GM21576 (cell line): Measurements from ENCODE around the gene CHIA.

Experiments
- ATAC-seq: cut with Tn5 transposase; IDR thresholded peaks from one replicate; pipeline ENCODE4 v1.9.1; 2021; ENCODE audit warnings: mild to moderate bottlenecking, moderate library complexity; ENCODE audit not compliant: unreplicated experiment

Gene CHIA

DNA sequence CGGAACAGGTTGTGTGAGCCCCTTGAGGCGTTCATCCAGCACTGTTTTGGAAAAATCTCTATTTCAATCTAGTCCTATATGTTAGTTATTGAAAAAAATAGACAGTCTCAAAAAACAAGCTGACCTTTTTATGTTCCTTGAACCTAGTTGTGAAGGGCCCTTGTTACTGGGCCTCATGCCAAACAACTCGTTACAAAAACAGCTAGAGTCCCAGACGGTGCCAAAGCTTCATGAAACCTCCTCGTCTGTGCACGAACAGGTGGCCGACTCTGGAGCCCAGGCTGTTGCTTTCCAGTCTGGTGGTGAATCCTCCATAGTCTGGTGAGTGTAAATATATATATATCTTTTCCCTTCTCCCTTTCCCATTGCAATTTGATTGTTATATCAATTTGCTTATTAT lies at the start of gene CHIA:
CHIA (plus strand) TSS at position 222 of the 400 bp plus-strand sequence. CDS start 19,617 bp downstream, outside the sequence.
- ATAC-seq, result no peak

DNA sequence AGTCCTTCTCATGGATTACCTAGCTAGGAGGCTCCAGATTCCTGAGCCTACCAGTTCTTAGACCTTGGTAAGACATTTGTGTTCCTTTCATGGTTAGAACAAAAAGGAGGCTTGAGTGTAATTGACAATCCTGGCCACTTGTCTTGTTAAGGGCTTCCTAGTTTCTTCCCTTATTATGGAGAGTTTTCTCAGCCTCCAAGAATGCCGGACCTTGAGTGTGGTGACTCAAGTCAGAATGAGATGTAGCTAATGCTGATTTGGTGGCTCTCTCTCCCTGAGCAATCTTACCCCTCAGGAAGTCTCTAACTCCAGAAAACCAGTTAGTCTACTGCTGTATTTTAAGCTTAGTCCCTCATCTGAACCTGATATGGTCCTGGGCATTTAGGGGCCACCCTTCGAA lies 48.9 kb upstream of the CHIA start:
- ATAC-seq, result no peak

DNA sequence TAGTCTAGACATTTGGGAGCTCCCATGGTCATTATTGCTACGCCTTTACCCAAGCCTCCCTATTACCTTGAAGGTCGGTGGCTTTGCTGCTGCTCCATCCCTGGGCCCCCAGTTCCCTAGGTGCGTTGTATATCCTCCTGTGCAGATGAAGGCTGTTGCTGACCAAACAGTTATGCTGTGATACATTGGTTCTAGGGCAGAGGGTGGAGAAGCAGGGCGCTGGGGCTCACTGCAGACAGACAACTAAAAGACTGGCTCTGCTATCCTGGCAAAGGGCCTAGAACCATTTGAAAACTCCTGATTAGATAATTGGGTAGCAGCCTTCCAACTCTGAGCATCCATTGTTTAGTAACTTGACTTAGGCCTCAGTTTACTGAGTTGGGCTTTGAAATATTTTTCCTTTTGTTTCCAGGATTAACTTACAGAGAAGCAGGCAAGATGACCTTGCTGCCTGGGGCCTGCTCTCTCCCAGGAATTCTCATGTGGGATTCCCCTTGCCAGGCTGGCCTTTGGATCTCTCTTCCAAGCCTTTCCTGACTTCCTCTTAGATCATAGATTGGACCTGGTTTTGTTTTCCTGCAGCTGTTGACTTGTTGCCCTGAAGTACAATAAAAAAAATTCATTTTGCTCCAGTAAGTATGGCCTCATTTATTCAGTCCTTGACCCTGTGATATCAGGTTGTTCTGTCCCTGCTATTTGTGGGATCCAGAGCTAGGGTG lies 47.7 kb upstream of the CHIA start:
- ATAC-seq, result no peak

DNA sequence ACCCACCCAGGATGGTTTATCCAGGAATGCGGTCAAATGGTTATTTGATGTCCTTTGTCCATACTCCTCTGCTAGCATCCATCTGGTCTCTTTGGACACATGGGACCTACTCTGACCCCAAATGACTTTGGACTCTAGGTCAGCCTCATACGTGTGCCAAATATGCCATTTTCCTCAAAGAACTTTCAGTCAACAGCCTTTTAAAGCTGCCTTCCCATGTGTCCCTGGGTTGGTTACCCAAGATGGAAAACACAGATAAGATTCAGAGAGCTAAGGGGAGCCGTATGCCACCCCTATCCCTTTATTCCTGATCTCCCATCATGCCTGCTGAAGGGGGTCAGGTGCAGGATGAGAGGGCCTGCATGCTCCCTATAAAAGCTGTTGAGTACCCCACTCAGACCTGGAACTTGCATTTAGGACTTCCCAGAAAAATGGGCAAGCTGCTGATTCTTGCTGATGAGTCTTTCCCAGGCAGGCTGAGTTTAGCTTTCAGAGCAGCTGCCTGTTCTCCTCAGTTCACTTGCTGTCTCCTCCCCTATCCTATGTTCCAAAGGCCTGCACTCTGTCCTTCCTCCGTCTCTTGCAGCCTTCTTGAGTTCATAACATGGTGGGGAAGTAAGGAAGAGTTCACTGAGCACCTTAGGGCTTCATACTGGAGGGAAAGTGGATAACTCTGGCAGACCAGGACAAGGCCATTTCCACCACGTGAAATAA lies 43.4 kb upstream of the CHIA start:
- ATAC-seq, result no peak

DNA sequence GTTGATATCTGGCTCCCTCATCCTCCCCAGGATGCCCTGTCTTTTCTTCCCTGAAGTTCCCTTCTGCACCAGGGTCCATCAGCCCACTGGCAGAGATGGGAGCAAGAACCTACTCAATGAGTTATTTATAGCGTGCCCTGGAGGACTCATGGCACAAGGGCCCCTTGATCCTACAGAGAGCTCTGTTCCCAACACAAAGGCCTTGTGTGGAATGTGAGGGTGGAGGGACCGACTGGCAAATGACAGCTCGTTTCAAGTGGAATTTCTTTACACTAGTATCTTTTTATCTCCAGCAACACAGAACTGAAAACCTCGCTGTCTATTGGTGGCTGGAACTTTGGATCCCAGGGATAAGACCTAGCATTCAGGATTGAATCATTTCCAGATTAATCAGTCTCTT lies 40.7 kb upstream of the CHIA start:
- ATAC-seq, result no peak

DNA sequence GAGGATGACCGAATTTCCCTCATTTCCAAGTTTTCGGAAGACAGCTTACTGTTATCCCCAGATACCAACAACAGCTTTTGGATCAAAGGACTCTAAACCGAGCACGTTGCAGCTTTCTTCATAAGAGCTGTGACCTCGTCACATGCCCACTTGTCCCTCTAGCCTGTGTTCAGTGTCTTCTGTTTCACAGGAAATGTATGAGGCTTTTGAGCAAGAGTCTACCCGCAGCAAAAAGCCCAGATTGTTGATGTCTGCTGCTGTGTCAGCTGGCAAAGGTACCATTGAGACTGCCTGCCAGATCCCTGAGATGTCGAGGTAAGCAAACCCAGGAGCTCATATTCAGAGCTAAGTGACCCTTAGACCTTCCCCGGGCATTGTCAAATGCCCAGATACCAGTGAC lies 39.1 kb upstream of the CHIA start:
- ATAC-seq, result no peak

DNA sequence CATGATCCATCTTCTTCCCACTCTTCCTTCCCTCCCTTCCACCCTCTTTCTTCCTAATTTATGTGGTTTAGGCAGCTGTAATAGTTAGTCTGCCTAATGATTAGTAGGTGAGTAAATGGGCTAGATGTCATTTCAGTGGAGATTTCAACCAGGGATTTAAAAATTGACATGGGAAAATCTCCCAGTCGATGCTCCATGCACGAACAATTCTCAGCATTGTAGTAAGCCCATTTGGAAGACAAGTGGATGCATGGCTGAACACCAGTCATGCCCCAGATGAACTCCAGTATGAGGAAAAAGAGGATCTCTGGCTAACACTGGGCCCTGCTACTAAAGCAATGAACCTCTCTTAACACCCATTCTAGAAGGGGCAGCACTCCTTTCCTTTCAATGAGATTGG lies 37.9 kb upstream of the CHIA start:
- ATAC-seq, result no peak

DNA sequence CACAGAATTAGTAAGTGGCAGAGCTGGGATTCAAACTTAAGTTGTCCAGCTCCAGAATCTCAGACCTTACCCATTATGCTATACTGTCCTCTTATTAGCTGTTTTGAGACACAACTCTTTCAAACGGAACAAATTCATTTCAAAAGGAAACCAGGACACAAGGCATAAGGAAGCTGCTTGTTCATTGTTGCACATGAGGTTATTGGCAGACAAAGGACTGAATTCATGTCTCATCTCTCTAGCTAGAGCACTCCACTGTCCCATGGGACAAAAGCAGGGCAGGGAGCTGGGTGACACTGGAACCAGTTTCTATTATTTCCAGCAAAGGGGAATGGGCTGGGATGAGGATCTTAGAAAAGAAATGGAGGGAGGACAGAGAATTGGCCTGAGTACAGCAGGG lies 36.8 kb upstream of the CHIA start:
- no peak for ATAC-seq

DNA sequence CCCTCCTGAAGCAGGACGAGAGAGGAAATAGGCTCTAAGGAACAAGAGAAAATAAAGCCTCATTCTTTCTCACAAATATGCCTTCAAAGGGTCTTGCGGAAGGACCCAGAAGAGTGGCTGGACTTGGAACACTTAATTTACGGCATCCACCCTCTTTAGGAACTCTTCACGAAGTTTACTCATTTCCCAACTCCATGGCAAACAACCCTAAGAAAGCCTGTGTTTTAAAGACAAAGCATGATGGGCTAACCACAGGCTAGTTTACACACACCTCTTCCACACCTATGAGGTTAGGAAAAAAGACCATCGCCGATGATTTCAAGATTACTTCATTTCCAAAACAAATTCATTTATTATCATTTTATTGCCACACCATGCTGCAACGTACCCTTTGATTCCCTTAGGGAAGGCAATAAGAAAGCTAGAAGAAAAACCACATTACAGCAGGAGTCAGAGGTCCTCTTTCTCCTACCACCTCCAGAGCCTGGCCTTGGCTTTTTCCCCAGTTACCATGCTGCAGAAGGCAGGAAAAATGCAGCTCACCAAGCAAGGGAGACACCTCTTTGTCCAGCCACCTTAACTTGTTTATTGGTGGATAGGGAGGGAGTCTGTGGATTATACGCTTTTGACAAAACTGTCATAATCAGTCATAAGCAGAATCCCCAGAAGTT lies 33.5 kb upstream of the CHIA start:
- ATAC-seq, result no peak

DNA sequence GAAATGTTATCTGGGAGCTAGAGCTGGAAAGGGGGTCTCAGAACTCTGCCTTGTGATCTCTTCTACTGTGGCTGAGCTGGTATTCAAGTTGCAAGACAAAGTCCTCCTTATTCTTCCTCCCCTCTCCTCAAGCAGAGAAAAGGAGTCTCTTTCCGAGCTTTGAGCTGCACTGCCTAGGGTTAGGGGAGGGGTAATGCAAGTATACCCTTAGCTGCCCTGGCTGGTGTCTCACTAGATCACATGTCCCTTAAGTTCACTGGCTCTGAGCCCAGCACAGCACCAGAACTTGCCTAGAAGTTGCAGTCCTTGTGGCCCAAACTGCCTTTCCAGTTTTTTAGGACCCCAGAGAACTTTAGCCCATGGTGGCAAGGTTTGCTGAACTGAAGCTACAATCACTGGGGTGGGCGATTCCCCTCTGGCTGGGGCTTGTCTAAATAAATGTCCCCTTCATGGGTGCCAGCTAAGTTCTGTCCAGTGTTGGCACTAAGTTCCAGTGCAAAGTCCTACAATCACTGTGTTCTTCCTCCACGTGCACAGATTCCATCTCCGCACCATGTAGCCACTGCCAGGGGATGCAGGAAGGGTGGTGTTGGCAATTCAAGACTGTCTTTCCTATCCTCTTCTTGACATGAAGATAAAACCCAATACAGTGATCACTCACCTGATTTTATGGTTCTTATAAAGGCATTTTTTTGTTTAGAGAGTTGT lies 22.7 kb upstream of the CHIA start:
- ATAC-seq, result no peak

DNA sequence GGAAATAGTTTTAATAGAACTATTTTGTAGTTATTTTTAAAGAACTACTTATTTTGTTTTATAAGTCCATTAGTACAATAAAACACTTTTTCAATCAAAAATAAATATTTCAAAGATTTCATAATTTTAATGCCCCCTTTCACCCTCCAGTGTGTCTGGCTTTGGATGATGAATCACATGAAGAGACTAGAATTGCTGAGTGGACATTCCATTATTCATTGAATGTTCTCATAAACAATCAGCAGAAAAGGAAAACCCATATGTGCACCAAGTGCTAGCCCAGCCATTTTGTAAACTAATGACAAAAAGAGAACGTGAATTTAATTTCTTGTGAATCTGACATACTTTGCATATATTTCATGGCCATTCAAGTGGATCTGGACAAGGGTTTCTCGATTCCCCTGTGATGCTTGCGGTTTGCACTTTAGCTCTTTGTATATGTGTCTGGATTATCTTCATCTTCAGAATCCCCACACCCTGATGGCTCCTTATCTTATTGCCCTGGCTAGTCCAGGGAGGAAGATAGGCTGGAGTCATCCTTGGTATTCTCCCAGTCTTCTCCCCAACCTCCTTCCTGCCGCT lies 20.7 kb upstream of the CHIA start:
- ATAC-seq, result no peak

DNA sequence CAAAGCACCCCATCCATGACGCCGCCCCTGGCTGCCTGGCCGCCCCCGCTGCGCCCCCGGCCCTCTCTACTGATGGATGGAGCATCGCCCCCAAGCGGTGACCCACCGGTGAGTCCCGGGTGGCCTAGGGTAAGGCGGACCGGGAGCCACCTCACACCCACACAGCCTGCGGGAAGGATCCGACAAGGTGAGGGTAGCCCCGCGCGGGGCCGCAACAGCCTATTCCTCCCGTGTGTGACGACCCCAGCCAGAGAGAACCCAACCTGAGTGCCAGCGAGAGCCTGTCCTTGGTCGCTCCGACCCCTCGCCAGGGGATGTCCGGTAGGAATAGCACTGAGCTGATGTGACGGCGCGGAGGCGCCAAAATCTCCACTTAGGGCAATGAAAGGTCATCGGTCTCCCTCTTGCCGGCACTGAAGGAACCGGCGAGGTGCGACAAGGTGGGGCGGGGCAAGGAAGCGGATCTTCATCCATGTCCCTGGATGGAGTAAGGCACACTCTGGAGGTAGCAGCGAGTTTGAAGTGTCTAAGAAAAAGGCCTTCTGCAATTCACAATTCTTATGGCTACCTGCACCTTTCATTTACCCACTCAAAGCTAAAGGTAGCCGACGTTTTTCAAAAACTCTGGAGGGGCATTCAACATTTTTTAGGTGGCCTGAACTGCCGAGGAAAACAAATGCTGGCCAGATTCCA lies 19.7 kb upstream of the CHIA start:
- no peak for ATAC-seq

DNA sequence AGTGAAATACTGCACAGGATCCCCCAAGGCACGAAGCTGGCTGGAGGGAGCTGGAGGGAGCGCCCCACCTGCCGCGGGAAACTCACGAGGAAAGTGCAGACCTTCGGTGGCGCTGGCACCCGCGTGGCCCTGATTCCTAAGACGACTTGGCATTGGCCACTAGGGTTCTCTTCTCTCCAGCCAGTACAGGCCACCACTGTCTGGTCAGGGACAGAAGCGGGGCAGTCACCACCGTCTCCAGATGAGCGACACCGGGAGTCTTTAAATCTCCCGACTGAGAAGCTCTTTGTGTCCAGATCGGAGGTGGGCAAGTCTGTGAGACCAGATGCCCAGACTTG lies 19.2 kb upstream of the CHIA start:
- no peak for ATAC-seq

DNA sequence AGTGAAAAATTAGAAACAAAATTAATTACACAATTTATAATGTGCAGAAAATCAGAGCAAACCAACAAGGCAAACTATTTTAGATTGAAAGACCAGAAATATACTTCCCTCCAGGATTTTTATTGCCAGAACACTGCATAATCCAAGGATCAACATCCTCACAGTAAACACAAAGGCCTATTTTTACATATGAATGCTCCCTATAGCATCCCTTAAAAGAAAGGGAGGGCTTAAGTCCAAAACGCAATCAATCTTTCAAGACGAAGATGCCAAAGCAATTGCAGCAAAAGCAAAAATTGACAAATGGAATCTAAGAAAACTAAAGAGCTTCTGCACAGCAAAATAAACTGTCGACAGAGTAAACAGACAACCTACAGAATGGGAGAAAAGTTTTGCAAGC lies 18.6 kb upstream of the CHIA start:
- no peak for ATAC-seq

DNA sequence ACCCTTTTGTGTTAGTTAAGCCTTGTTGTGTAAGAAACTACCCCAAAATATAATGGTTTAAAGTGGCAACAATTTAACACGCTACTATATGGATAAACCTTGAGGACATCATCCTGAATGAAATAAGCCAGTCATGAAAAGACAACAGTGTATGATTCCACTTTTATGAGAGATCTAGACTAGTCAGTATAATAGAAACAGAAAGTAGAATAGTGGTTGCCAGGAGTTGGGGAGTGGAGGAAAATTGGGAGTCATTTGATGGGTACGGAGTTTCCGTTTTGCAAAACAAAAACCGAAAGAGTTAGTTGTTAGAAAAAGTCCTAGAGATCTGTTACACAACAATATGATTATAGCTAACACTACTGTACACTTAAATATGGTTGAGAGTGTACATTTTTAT lies 16.0 kb upstream of the CHIA start:
- no peak for ATAC-seq

DNA sequence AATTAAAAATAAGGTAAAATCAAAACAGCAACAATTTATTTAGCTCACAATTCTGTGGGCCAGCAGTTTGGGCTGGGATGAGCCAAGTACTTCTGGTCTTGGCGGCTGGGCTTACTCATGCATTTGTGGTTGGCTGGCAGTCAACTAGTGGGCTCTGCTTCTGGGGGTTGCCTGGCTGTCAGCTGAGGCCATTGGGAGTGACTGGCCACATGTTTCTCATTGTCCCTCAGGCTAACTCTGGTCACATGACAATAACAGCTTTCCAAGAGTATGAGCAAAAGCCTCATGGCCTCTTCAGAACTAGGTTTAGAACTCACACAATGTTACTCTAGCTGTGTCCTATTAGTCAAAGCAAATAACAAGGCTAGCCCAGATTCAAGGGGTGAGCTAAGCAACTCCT lies 15.6 kb upstream of the CHIA start:
- no peak for ATAC-seq

DNA sequence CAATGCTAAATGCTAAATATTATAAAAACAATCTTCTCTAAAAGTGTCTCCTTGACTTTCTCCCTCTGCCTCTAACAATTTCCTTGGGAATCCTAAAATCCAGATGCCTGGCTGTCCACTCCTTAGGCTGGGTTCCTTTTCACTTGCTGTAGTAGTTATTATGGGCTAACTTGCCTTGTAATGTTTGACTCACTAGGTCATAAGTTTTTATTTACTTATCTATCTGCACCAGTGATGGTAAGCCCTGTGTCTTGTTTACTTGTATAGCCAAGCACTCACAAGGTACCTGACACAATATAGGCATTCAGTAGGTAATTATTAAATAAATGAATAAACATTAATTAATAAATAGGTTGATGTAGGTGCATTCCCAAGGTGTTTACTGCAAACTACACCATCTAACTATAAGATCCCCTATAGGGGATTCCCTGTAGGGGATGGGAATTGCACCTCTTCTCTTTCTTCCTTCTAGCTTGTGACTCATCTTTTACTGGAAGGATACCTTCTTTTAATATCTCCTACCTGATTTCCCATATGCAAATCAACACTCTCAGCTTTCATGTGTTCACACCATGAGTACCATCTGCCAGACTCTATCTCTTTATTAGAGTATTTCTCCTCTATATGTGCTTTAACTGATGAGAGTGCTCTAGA lies 14.7 kb upstream of the CHIA start:
- no peak for ATAC-seq

DNA sequence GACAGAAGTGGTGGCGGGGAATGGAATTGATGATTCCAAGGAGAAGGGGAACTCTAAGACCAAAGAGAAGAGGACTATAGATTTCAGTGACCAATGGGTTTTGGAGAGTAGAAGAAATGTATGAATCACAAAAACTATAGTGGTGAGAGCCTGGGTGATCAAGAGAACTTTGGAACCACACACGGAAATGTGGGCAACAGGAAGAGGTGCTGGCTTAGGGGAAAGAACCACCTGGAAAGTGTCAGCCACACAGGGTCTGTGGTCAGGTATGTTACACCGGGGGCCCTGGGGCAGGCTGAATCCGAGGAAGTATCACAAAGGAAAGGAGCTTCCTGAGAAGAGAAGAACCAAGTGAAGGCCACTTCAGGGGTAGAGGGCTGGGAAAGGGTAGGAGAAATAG lies 11.5 kb upstream of the CHIA start:
- ATAC-seq, result no peak

DNA sequence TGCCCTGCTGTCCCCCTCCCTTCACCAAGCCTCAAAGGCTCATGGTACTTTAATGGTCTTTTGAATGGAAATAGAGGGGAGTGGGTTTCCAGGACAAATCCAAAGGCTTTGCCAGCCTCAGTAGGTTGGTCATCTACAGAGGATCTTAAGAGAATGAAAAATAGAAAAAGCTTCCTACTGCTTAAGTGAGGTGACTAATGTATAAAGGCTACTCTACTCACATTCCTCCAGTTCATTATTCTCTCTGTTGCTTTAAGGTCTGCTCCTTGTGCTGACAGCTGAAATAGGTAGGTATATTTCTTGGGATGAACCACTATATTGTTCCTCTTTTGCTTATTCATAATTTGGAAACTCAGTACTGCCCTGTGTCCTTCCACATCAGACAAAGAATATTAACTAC lies 10.4 kb upstream of the CHIA start:
- ATAC-seq, result no peak

DNA sequence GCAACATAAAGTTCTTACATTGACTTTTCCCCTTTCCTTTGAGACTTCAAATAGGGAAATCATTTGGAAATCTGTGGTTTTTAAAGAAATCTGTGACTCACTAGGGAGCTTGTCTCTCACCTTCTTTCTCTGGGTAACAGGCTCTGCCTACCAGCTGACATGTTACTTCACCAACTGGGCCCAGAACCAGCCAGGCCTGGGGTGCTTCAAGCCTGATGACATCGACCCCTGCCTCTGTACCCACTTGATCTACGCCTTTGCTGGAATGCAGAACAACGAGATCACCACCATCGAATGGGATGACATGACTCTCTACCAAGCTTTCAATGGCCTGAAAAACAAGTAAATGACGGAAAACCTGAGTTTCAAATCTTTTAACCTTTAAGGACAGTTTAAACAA lies 9.2 kb upstream of the CHIA start:
- no peak for ATAC-seq
